Lower lobe of right lung (tissue), 2 donors: ENCODE measurements around the gene ABI3BP. TPM values are rescaled to one million over a fixed set of nuclear protein-coding genes. Genes with fewer than 3 reads are reported as not detected.

ENCODE experiments used
- ATAC-seq, 2 donors: fragments of 200-7000 bp; cut with Tn5 transposase; one replicate each; pipeline ENCODE4 v1.9.1; 2020 to 2022; ENCODE audit warnings: mild to moderate bottlenecking in 2 of 2, moderate library complexity in 2 of 2
- DNase-seq: peaks from one replicate; pipeline ENCODE4 v3.0.0-alpha.2; 2020
- H3K27ac ChIP-seq: fragments of 200-600 bp; one replicate; pipeline ENCODE4 v1.8.0; 2022
- H3K27me3 ChIP-seq: fragments of 200-600 bp; one replicate; pipeline ENCODE4 v1.8.0; 2022; ENCODE audit warnings: low read depth
- H3K36me3 ChIP-seq: fragments of 200-600 bp; one replicate; pipeline ENCODE4 v1.8.0; 2022; ENCODE audit warnings: mild to moderate bottlenecking
- H3K4me1 ChIP-seq: fragments of 200-600 bp; one replicate; pipeline ENCODE4 v1.8.0; 2022
- H3K4me3 ChIP-seq: fragments of 200-600 bp; one replicate; pipeline ENCODE4 v1.8.0; 2022; ENCODE audit warnings: mild to moderate bottlenecking
- H3K9me3 ChIP-seq: fragments of 200-600 bp; one replicate; pipeline ENCODE4 v1.8.0; 2022
- CTCF ChIP-seq: fragments of 200-600 bp; IDR thresholded peaks from one replicate; pipeline ENCODE4 v1.8.0; 2022; ENCODE audit warnings: antibody characterized with exemption, mild to moderate bottlenecking
- intact Hi-C: fragments of 100-400 bp; cut with DNase I; formaldehyde crosslinking; loops from one replicate; pipeline ENCODE4 v1.11.0; 2022
- total RNA-seq: library from RNA; stranded (reverse); fragmentation: NEBNext Ultra II Directional; extraction: Animal tissue kit (Norgen Biotek cat#: 25700); gene quantifications from one replicate; pipeline ENCODE4 v1.2.1, GENCODE V29; 2021
- donor health status: DM: no; HTN: yes; CAD: no; lungs with severe emphysema.

ABI3BP gene
- total RNA-seq, 1 donor from 2014 or later: 108 TPM

GRCh38 chr3:100912571-100912970 is 80.7 kb downstream of the ABI3BP start:
- Histone ChIP-seq H3K36me3 (no peaks in the 10 kb centered on the region), H3K4me1 (no peaks in the 10 kb centered on the region), H3K27me3 (no peaks in the 10 kb centered on the region), H3K9me3 (no peaks in the 10 kb centered on the region), H3K27ac (no peak overlapping the region), H3K4me3 (no peak overlapping the region)
- no peak for DNase-seq
- TF ChIP-seq CTCF: no peak
- no peak for ATAC-seq
- intact Hi-C loops: no loop called here

GRCh38 chr3:100911956-100912355 is 81.3 kb downstream of the ABI3BP start:
- no peak overlapping the region for H3K27ac ChIP-seq
- intact Hi-C loops: no loop called here
- H3K27me3 ChIP-seq: no peaks in the 10 kb centered on the region
- no peaks in the 10 kb centered on the region for H3K9me3 ChIP-seq
- ATAC-seq (no peak), DNase-seq (no peak)
- H3K36me3 ChIP-seq: no peaks in the 10 kb centered on the region
- H3K4me3 ChIP-seq: no peak overlapping the region
- no peaks in the 10 kb centered on the region for H3K4me1 ChIP-seq
- no peak for TF ChIP-seq CTCF

- H3K27ac ChIP-seq: no peak overlapping the region
- H3K36me3 ChIP-seq: no peaks in the 10 kb centered on the region
- no peaks in the 10 kb centered on the region for H3K9me3 ChIP-seq
- DNase-seq (no peak), ATAC-seq (no peak)
- H3K27me3 ChIP-seq: no peaks in the 10 kb centered on the region
- H3K4me3 ChIP-seq: no peak overlapping the region
- no peak for TF ChIP-seq CTCF
- intact Hi-C loops: no loop called here
- no peaks in the 10 kb centered on the region for H3K4me1 ChIP-seq
Observed at GRCh38 chr3:100910986-100911385, 82.2 kb downstream of the ABI3BP start.

- ATAC-seq: no peak
- intact Hi-C loops: no loop called here
Observed at GRCh38 chr3:100902572-100902971, 90.6 kb downstream of the ABI3BP start.

GRCh38 chr3:100900671-100901335 is 92.4 kb downstream of the ABI3BP start:
- no peak for DNase-seq
- Histone ChIP-seq H3K9me3 (no peaks in the 10 kb centered on the region), H3K4me1 (peaks cover 21% of the 10 kb centered on the region), H3K27me3 (no peaks in the 10 kb centered on the region), H3K27ac (no peak overlapping the region), H3K4me3 (no peak overlapping the region), H3K36me3 (no peaks in the 10 kb centered on the region)
- intact Hi-C loops: no loop called here
- ATAC-seq: no peak
- TF ChIP-seq CTCF: no peak

More at GRCh38 chr3:100902572-100902971, 90.6 kb downstream of the ABI3BP start:
- Histone ChIP-seq H3K36me3 (no peaks in the 10 kb centered on the region), H3K27ac (no peak overlapping the region), H3K9me3 (no peaks in the 10 kb centered on the region), H3K4me1 (peaks cover 21% of the 10 kb centered on the region), H3K4me3 (no peak overlapping the region), H3K27me3 (no peaks in the 10 kb centered on the region)
- no peak for TF ChIP-seq CTCF
- no peak for DNase-seq
